K562 (cell line): Measurements from ENCODE around the gene KRTAP5-4. TPM values are rescaled to one million over a fixed set of nuclear protein-coding genes. Genes with fewer than 3 reads are reported as not detected.

Experiments used
- ATAC-seq: fragments of 200-7000 bp; cut with Tn5 transposase; 3 replicates; pipeline ENCODE4 v1.9.1; 2020; ENCODE audit warnings: moderate library complexity
- BruUV-seq: library from RNA; stranded (reverse); fragments of 400-500 nt; replicated peaks from 2 replicates; lab custom pipeline; 2021; lab: Mats Ljungman, UMichigan
- CTCF ChIA-PET: fragments of 300-600 bp; formaldehyde crosslinking; extraction: SDS; loops from one replicate; lab custom pipeline; 2021; ENCODE audit warnings: low intra/inter-chr PET ratio; lab: Yijun Ruan, JAX
- POLR2A ChIA-PET: fragments of 300-600, 350-650 bp; sonication (Branson Sonifier 250); formaldehyde crosslinking; extraction: SDS; loops from one replicate; lab custom pipeline; 2021; ENCODE audit warnings: antibody characterized with exemption, inconsistent platforms; lab: Yijun Ruan, JAX
- DNase-seq, 4 experiments: peaks; one replicate each; pipeline versions ENCODE4 v3.0.0 to v3.0.0-alpha.2; 2011 to 2018; ENCODE audit warnings: low spot score in 3 of 4, mixed read lengths in 3 of 4; ENCODE audit errors: extremely low read depth in 1 of 4
- FAIRE-seq: peaks from 2 replicates; lab custom pipeline; 2011; peaks lifted over from hg19 to GRCh38; lab: Jason Lieb, UNC
- H2AFZ ChIP-seq: 2 replicates; pipeline ENCODE4 v1.6.0; 2011; ENCODE audit warnings: low read depth, low read length, control low read depth, inconsistent platforms
- H3K27ac ChIP-seq: fragments of 200-600 bp; 3 replicates; pipeline ENCODE4 v1.8.0; 2011; ENCODE audit warnings: low read depth, mild to moderate bottlenecking, control low read depth, inconsistent platforms, low read length, moderate library complexity, mixed read lengths; ENCODE audit errors: extremely low read depth
- H3K27me3 ChIP-seq, 2 experiments: fragments of 300-600 bp in 1 of 2; 2 replicates in 1 of 2; 3 replicates in 1 of 2; pipeline versions ENCODE4 v1.6.0 to v1.8.0; 2011; ENCODE audit warnings: inconsistent platforms in 2 of 2, low read length in 2 of 2, mild to moderate bottlenecking in 1 of 2, mixed read lengths in 1 of 2, moderate library complexity in 1 of 2; ENCODE audit not compliant: control insufficient read depth in 2 of 2, insufficient read depth in 2 of 2
- H3K36me3 ChIP-seq: fragments of 300-600 bp; 3 replicates; pipeline ENCODE4 v1.8.0; 2011; ENCODE audit warnings: mild to moderate bottlenecking, low read length, inconsistent platforms; ENCODE audit not compliant: control insufficient read depth, insufficient read depth
- H3K4me1 ChIP-seq, 2 experiments: fragments of 200-600 bp in 1 of 2; replicated peaks in 1 of 2; 2 replicates in 1 of 2; 3 replicates in 1 of 2; pipeline versions ENCODE4 v1.5.1 to v1.8.0; 2011; ENCODE audit warnings: inconsistent platforms in 2 of 2, low read length in 2 of 2, mild to moderate bottlenecking in 1 of 2, mixed read lengths in 1 of 2, moderate library complexity in 1 of 2; ENCODE audit not compliant: control insufficient read depth in 2 of 2, insufficient read depth in 2 of 2
- H3K4me2 ChIP-seq: 2 replicates; pipeline ENCODE4 v1.6.1; 2011; ENCODE audit warnings: low read length, control low read depth, inconsistent platforms, mixed read lengths; ENCODE audit not compliant: insufficient read depth
- H3K4me3 ChIP-seq: fragments of 200-600 bp; sonication (generic), shearing (Covaris generic); 2 replicates; pipeline ENCODE4 v1.5.1; 2016; ENCODE audit warnings: control low read depth, inconsistent platforms
- H3K79me2 ChIP-seq: fragments of 200-600 bp; 3 replicates; pipeline ENCODE4 v1.8.0; 2011; ENCODE audit warnings: low read length, inconsistent platforms; ENCODE audit not compliant: control insufficient read depth, insufficient read depth
- H3K9ac ChIP-seq, 2 experiments: 2 replicates each; pipeline versions ENCODE4 v1.6.0 to v1.6.1; 2011; ENCODE audit warnings: low read depth in 2 of 2, low read length in 2 of 2, control low read depth in 1 of 2, inconsistent platforms in 1 of 2, mild to moderate bottlenecking in 1 of 2, mixed read lengths in 1 of 2; ENCODE audit not compliant: insufficient read depth in 1 of 2
- H3K9me1 ChIP-seq: one replicate; pipeline ENCODE4 v1.6.0; 2011; ENCODE audit warnings: inconsistent platforms, mild to moderate bottlenecking, low read length, moderate library complexity; ENCODE audit not compliant: control insufficient read depth, insufficient read depth
- H3K9me3 ChIP-seq: replicated peaks from 2 replicates; pipeline ENCODE4 v1.5.1; 2011; ENCODE audit warnings: low read depth, low read length, inconsistent platforms; ENCODE audit not compliant: control insufficient read depth, insufficient read depth
- H4K20me1 ChIP-seq: replicated peaks from 2 replicates; pipeline ENCODE4 v1.6.1; 2011; ENCODE audit warnings: low read length, inconsistent platforms, mixed read lengths; ENCODE audit not compliant: control insufficient read depth, insufficient read depth
- CBFA2T3 ChIP-seq: fragments of 450-650 bp; IDR thresholded peaks from 2 replicates; pipeline ENCODE4 v1.6.1; 2017
- CBX2 ChIP-seq: fragments of 200-600 bp; sonication (generic); IDR thresholded peaks from one replicate; pipeline ENCODE4 v1.6.1; 2012; ENCODE audit warnings: mild to moderate bottlenecking, low read length, inconsistent platforms; ENCODE audit not compliant: insufficient read depth, poor library complexity, severe bottlenecking
- CREB5 ChIP-seq: fragments of 250-450 bp; sonication (Bioruptor Pico); IDR thresholded peaks from 2 replicates; pipeline ENCODE4 v1.5.0; 2020; ENCODE audit warnings: mild to moderate bottlenecking
- HMG20B ChIP-seq: fragments of 250-450 bp; sonication (Bioruptor Pico); IDR thresholded peaks from 2 replicates; pipeline ENCODE4 v1.5.0; 2021; ENCODE audit warnings: mild to moderate bottlenecking
- NFIX ChIP-seq: fragments of 250-450 bp; sonication (Bioruptor Pico); IDR thresholded peaks from 2 replicates; pipeline ENCODE4 v1.4.0; 2020; ENCODE audit warnings: low read depth, mild to moderate bottlenecking, moderate library complexity
- NR2C2 ChIP-seq, 2 experiments: fragments of 200-800 bp in 1 of 2; sonication (Bioruptor generic) in 1 of 2; sonication (generic) in 1 of 2; formaldehyde crosslinking in 1 of 2; IDR thresholded peaks; 2 replicates each; pipeline versions ENCODE4 v1.6.1 to v1.8.0; 2016 to 2022; ENCODE audit warnings: mild to moderate bottlenecking in 1 of 2, missing compliant biosample characterization in 1 of 2, missing genetic modification characterization in 1 of 2, missing genetic modification reagents in 1 of 2
- RBM39 ChIP-seq: fragments of 200-400 bp; formaldehyde crosslinking; optimal IDR thresholded peaks from 2 replicates; pipeline ENCODE3; 2018; ENCODE audit warnings: low read depth, low read length
- SIN3B ChIP-seq: fragments of 450-650 bp; IDR thresholded peaks from 2 replicates; pipeline ENCODE4 v1.6.1; 2017; ENCODE audit warnings: low read depth, mild to moderate bottlenecking, moderate library complexity
- SREBF1 ChIP-seq: fragments of 150-350 bp; IDR thresholded peaks from 2 replicates; pipeline ENCODE4 v1.6.1; 2014; ENCODE audit warnings: antibody characterized with exemption, low read depth, low read length, borderline replicate concordance
- SRSF7 ChIP-seq: fragments of 200-400 bp; formaldehyde crosslinking; optimal IDR thresholded peaks from 2 replicates; pipeline ENCODE3; 2017; ENCODE audit warnings: mild to moderate bottlenecking, low read depth, low read length
- TCF3 ChIP-seq: sonication (generic); formaldehyde crosslinking; IDR thresholded peaks from 2 replicates; pipeline ENCODE4 v1.4.0; 2020; ENCODE audit warnings: mild to moderate bottlenecking, missing genetic modification reagents
- THRAP3 ChIP-seq: fragments of 450-650 bp; IDR thresholded peaks from 2 replicates; pipeline ENCODE4 v1.6.1; 2016; ENCODE audit warnings: mild to moderate bottlenecking, inconsistent platforms, borderline replicate concordance
- TRIM25 ChIP-seq: fragments of 450-650 bp; IDR thresholded peaks from 2 replicates; pipeline ENCODE4 v1.7.0; 2016; ENCODE audit warnings: borderline replicate concordance
- ZFP30 ChIP-seq: fragments of 250-450 bp; sonication (Bioruptor Pico); IDR thresholded peaks from 2 replicates; pipeline ENCODE4 v1.8.0; 2022; ENCODE audit warnings: moderate library complexity, mild to moderate bottlenecking, inconsistent platforms, borderline replicate concordance
- ZNF133 ChIP-seq: fragments of 250-450 bp; sonication (Bioruptor Pico); IDR thresholded peaks from 2 replicates; pipeline ENCODE4 v1.4.0; 2020; ENCODE audit warnings: mild to moderate bottlenecking
- ZNF174 ChIP-seq: fragments of 250-450 bp; sonication (Bioruptor Pico); IDR thresholded peaks from 2 replicates; pipeline ENCODE4 v1.4.0; 2020; ENCODE audit warnings: mild to moderate bottlenecking
- ZNF184 ChIP-seq: sonication (generic); formaldehyde crosslinking; IDR thresholded peaks from 2 replicates; pipeline ENCODE4 v1.5.0; 2020; ENCODE audit warnings: missing genetic modification reagents
- ZNF830 ChIP-seq: fragments of 250-450 bp; sonication (Bioruptor Pico); IDR thresholded peaks from 2 replicates; pipeline ENCODE4 v1.5.0; 2021; ENCODE audit warnings: mild to moderate bottlenecking
- WGBS: fragments of 100-300 bp; shearing (Covaris generic); methylation state at CpG from one replicate; pipeline ENCODE4 v1.1.6; 2016; ENCODE audit warnings: low coverage, mixed read lengths; ENCODE audit not compliant: insufficient coverage; ENCODE audit errors: missing lambda C conversion rate; 5-methylcytosine and 5-hydroxymethylcytosine counted together
- in situ Hi-C: fragments of 300-500 bp; cut with MboI; formaldehyde crosslinking; loops from 4 replicates; pipeline ENCODE4 v1.15.0; 2018; ENCODE audit warnings: inconsistent platforms, mixed read lengths
- intact Hi-C: fragments of 100-400 bp; cut with micrococcal nuclease; formaldehyde crosslinking; loops from 2 replicates; pipeline ENCODE4 v1.14.2; 2022
- polyA plus RNA-seq, 8 experiments: library from polyadenylated mRNA; depleted of rRNA in 4 of 8; stranded (reverse) in 5 of 8; unstranded in 3 of 8; fragments of >200 nt; fragmentation: Nextera tagmentation in 2 of 8; fragmentation: Illumina TruSeq in 1 of 8; extraction: Ambion mirVana in 2 of 8; extraction: Trizol in 1 of 8; gene quantifications; 2 replicates each; pipeline versions ENCODE4 v1.2.1 to v1.2.3, GENCODE V29; 2011 to 2014; ENCODE audit warnings: inconsistent platforms in 1 of 8, missing spikeins in 1 of 8
- total RNA-seq, 7 experiments: library from RNA; depleted of rRNA in 6 of 7; stranded (reverse); fragments of >200 nt in 6 of 7; fragmentation: Illumina TruSeq in 2 of 7; extraction: Trizol in 2 of 7; gene quantifications; 2 replicates each; pipeline versions ENCODE4 v1.2.1 to v1.2.3, GENCODE V29; 2011 to 2021; ENCODE audit warnings: low replicate concordance in 1 of 7

The KRTAP5-4 gene
- total and polyA plus RNA-seq, 9 of the 15 experiments (the other 6 are each of a cell fraction or from before 2014, with no cell fraction given), result not detected

- intact Hi-C loops (loop anchor here (5.0 kb wide), 1 partner anchor 38 kb away; no protein-coding TSS in a partner anchor), in situ Hi-C loops (loop anchor here (5.0 kb wide), 1 partner anchor 38 kb away; no protein-coding TSS in a partner anchor)
- H3K4me1 ChIP-seq, result peaks cover 0 to 10% of the 10 kb centered on the region in 2 experiments; a peak in 2 of 5 replicates
- no peak overlapping the region for H3K27ac ChIP-seq
- no peaks in the 10 kb centered on the region for H3K36me3 ChIP-seq
- no peak overlapping the region for H2AFZ ChIP-seq
- no TSS peak for BruUV-seq
- WGBS, result 1% methylated on average over 21 of the region's 21 CpGs
- ChIA-PET CTCF (no interaction called here), POLR2A (interaction anchor here (0.9 kb wide), 1 partner anchor 8 kb away, joined by 4 read pairs; no protein-coding TSS in a partner anchor)
- peak in 1 of 4 experiments; percentile 14 for DNase-seq
- H3K9me3 ChIP-seq, result no peaks in the 10 kb centered on the region
- no peak overlapping the region for H3K4me2 ChIP-seq
- H3K79me2 ChIP-seq, result no peaks in the 10 kb centered on the region
- H3K27me3 ChIP-seq, result peaks cover 32 to 87% of the 10 kb centered on the region in 2 experiments; a peak in 4 of 5 replicates
- no peak for ATAC-seq
- peaks cover 17% of the 10 kb centered on the region for H4K20me1 ChIP-seq
- H3K4me3 ChIP-seq, result no peak overlapping the region
- no peaks in the 10 kb centered on the region for H3K9me1 ChIP-seq
- no peak for FAIRE-seq
- H3K9ac ChIP-seq, result no peak overlapping the region
- no peak for TF ChIP-seq SRSF7
- TF ChIP-seq HMG20B (CRISPR knock-in tag), result no peak
- TF ChIP-seq SIN3B, result no peak
- TF ChIP-seq NFIX (CRISPR knock-in tag), result no peak
- no peak for TF ChIP-seq CREB5
- TF ChIP-seq NR2C2 (CRISPR knock-in tag; IDR thresholded peaks at IDR 0.05), result no peak
- peak; percentile 66; the same call in 1 of the 2 replicates for TF ChIP-seq NR2C2 (tag; IDR thresholded peaks at IDR 0.05)
- TF ChIP-seq TCF3 (CRISPR knock-in tag), result peak; percentile 63
- TF ChIP-seq CBFA2T3, result peak; percentile 44
- no peak for TF ChIP-seq THRAP3
- no peak for TF ChIP-seq RBM39
- TF ChIP-seq ZNF830, result no peak
- no peak for TF ChIP-seq TRIM25
- no peak for TF ChIP-seq ZFP30 (CRISPR knock-in tag)
- TF ChIP-seq ZNF184, result no peak
- no peak for TF ChIP-seq ZNF174 (CRISPR knock-in tag)
- TF ChIP-seq ZNF133 (CRISPR knock-in tag), result no peak
- no peak for TF ChIP-seq SREBF1
- no peak for TF ChIP-seq CBX2
Measured at GRCh38 chr11:1654388-1655167, 32.6 kb upstream of the KRTAP5-4 start.
